D341Med (cell line): ENCODE results near the gene CLIP4.
"Not testable (repeated sequence)": the region's sequence is repeated elsewhere in the genome, so short reads cannot be mapped to it uniquely, and the experiment has no call there.

Experiments
- DNase-seq: peaks from one replicate; pipeline ENCODE4 v3.0.0; 2012; ENCODE audit warnings: low spot score

Gene CLIP4, protein sequence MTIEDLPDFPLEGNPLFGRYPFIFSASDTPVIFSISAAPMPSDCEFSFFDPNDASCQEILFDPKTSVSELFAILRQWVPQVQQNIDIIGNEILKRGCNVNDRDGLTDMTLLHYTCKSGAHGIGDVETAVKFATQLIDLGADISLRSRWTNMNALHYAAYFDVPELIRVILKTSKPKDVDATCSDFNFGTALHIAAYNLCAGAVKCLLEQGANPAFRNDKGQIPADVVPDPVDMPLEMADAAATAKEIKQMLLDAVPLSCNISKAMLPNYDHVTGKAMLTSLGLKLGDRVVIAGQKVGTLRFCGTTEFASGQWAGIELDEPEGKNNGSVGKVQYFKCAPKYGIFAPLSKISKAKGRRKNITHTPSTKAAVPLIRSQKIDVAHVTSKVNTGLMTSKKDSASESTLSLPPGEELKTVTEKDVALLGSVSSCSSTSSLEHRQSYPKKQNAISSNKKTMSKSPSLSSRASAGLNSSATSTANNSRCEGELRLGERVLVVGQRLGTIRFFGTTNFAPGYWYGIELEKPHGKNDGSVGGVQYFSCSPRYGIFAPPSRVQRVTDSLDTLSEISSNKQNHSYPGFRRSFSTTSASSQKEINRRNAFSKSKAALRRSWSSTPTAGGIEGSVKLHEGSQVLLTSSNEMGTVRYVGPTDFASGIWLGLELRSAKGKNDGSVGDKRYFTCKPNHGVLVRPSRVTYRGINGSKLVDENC

DNA sequence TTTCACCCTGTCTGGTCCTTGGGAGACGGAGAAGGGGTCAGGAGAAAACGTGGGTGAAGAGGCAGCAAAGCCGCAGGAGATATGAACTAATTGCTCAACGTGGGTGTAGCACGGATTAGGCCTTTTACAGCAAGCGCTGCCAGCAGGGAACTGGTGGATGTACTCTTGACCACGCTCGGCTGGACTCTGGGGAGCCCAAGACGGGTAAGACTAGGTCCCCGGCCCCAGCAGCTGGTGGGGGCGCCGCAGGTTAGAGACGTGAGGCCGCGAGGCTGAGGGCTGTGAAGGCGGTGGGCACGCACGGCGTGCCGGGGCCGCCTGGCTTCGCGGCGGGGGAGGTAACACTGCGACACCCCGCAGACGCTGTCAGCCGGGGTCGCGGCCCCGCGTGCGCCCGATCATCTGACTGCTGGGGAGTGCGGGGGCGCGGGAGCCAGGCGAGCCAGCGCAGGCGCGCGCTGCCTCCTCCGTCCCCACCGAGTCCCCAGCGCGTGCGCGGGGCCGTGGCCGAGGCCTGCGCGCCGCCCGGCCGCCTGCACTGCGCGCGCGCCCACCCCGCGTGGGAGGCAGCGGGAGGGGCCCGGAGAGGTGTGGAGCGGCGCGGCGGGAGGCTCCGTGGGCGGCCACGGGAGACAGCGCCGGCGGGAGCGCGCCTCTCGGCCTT, at the start of gene CLIP4:
TSS of gene CLIP4 (plus strand) at position 470 of the 664 bp plus-strand sequence. CDS start 5,974 bp downstream, outside the sequence.
- DNase-seq = peak; percentile 86

DNA sequence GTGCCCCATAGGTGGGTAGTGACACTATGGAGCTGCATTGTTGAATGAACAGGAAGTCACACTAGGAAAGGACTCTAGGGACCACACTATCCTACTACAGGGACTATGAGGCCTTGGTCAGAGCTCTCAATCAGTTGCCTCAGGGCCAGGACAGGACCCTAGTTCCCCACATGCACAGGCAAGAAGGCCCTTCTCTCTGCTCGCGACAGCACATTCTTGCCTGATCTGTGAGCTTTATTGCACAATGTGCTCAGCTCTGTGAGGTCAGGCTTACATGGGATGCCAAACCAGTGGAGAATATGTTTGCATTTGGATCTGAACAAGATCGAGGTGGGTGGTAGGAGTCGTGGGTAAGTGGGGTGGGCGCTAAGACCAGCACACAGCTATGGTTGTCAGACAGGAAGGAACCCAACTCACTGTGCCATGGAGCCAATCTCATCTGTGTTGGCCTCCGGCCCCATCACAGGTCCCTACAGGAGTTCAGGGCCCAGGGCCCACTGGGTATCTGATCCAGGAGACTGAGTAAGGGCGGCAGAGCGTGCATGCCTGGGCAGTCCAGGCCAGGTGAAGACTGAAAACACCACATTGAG, 48.8 kb upstream of the CLIP4 start:
- DNase-seq = no peak

DNA sequence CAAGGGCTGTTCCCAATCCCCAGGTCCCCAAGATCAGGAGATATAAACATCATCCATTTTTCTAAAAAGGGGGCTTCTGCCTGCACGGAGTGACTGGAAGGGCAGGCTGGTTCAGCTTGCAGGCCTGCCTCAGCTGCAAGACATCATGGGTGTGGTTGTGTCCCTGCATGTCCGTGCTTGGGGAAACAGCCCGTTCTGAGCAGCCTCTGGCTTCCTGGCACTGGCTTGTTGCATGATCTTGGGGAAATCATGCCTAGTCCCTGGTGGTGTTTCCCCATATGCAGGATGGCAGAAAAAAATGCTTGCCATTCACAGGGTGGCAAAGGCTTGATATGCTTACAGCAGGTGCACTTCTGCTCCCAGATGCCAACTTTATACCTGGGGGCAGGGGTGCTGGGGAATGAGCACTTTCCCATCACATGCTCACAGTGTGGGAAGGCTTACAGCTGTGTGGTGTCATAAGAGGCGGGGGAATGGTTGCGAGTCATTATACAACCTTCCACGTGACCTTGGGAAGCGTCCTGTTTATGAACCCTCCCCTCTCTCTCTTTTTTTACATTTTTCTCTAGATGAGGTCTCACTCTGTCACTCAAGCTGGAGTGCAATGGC, 48.1 kb upstream of the CLIP4 start:
- no peak for DNase-seq

DNA sequence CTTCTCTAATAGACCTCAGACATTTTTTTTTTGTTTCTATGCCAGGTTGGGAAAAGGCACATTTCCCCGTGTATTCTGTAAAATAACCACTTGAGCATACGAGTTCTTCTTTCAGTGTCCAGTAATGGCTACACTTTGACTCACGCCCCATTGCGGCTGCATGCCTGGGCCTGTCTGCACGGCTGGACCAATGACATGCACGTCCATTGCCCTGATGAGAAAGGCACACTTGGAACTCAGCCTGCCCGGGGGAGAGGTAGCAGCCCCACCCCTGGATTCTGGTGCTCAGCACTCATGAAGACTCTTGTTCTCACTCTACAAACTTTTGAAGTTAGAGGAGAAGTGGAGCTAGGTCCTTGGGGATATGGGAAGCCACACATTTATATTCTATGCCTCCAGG, 46.7 kb upstream of the CLIP4 start:
- no peak for DNase-seq

DNA sequence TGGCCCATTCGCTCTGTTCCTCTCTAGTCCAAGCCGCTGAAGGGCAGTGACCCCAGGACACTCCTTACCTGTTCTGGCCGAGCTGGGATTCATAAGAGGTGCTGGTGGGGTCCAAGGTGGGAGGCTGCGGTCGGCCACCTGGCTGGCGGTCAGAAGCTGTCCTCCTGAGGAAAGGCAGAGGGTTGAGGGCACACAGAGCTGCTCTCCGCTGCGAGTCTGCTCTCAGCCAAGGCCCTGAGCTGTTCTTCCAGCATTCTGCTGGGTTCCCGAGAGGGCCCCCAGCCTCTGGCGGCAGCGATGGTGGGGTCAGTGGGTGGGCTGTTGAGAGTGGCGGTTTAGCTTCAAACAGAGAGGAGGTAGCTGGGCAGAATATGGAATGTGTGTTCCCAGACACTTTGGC, 44.7 kb upstream of the CLIP4 start:
- no peak for DNase-seq

DNA sequence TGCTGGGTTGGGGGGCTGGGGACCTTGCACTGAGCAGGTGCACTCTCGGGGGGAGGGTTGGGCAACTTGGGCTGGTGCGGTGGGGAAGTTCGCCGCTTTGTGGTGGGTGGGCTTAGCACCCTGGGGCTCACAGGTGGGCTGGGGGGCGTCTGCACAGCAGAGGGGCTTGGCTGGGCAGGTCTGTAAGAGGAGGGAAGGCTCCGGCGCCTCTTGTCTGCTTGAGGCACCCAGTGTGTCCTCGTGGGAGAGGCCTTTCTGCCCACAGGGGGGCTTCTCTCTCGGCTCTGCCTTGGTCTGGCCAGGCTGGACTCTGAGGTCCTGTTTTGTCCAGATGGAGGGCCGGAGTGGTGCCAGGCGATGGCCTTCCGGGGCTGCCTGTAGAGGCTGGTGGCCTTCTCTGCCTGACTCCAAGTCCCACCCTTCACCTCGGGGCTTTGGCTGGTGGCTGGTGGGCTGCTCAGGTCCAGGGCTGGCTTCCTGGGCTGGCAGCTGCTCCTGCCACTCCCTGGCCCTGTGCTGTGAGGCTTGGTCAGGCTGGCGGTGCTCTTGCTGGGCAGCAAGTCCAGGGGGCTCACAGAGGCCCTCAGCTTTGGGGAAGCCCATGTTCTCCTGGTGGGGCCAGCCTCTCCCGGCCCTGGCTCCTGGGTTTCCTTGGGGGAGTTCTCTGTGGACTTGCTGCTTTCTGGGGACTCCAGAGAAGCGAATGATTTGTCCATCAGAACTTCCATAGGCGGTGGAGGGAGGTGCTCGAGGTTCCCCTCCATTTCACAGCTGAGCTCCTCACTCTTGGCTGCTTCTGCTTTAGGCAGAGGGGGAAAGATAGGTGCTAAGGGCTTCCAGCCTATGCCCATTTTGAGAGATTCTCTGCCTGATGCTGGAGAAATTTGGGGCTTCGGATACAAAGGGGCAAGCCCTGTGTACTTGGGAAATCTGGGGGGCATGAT, 43.9 kb upstream of the CLIP4 start:
- DNase-seq = no peak

DNA sequence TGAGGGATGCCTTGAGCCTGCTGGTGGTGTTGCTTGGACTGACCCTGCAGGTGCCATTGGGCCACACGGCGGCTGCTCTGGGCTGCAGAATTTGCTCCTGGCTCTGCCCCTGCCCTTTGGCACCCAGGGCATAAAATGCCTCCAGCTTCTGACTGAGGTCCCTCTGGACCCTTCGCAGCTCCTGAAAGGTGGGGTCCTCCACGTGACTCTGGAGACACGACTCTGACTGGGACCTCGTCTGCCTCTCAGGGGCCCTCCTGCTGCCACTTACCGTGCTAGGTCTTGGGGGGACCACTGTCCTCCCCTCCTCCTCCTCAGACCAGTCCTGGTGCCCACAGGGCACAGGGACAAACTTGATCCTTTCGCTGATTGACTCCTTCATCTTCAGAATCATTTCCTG, 43.0 kb upstream of the CLIP4 start:
- DNase-seq = no peak

DNA sequence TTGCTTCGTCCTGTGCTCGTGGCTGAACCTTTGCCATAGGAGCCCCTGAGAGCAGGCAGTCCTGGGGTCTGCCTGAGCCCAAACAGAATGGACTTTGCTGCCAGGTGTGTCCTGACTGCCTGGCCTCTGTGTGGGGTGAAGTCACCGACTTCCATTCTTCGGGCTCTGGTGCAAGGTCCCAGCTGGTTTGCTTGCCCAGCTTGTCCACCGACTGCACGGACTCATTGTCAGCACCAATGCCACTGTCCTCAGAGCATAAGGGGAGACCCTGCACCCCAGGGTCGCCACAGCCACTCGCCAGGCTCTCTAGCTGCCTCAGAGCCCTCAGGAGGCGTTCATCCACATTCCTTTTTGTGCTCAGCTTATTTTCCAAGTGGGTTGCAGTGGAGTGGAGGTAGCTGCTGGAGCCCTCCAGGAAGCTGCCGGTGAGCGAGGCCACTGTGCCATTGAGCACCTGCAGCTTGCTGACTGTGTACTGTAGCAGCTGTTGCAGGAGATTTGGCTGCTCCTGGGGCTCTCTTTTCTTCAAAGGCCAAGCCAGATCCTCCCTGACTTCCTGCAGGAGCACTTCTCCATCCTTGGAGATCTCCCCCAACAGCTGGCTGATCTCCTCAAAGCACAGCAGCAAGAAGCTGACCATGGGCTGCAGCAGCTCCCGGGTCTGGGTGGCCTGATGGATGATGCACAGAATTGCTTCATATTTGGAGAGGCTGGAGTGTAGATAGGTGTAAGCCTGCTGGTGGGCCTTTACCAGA, 42.1 kb upstream of the CLIP4 start:
- DNase-seq = no peak

DNA sequence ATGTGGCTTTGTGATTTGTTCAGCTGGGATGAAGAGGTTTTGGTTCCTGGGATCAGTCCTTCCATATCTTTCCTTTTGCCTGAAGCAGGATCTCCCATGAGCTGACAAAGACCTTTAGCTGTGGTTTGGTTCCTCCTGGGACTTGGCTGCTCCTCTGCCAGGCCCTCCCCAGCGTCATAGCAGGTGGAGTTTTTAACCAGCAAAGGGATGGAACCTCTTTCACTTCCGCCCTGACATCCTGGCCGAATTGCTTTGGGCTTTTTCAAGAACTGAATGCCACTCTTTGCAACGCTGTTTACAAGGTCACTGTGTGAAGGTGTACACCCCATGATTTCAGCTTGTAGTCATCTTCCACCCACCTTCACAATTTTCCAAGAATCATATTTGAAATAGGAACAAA, 41.3 kb upstream of the CLIP4 start:
- no peak for DNase-seq

DNA sequence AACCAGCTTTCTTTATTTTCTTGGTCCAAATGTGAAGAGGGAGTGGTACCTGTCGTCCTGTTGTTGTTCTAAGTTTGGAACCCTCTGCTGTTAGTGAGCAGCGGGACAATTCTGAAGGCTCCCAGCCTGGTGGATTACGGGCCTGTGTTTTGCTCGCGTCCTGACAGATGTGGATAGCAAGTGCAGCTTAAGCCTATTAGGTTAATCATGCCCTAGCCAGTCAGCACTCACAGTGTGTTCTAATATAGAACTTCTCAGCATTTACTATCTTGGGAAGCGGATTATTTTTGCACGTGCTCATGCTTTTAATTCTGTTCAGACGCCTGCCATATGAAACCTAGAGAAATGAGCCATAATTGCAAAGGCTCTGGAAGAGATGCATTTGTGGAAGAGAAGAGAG, 40.8 kb upstream of the CLIP4 start, which contains the start of gene PCARE:
TSS of gene PCARE (minus strand) at position 113 of the 400 bp plus-strand sequence. CDS start 262 bp downstream, outside the sequence.
- DNase-seq = peak; percentile 84

DNA sequence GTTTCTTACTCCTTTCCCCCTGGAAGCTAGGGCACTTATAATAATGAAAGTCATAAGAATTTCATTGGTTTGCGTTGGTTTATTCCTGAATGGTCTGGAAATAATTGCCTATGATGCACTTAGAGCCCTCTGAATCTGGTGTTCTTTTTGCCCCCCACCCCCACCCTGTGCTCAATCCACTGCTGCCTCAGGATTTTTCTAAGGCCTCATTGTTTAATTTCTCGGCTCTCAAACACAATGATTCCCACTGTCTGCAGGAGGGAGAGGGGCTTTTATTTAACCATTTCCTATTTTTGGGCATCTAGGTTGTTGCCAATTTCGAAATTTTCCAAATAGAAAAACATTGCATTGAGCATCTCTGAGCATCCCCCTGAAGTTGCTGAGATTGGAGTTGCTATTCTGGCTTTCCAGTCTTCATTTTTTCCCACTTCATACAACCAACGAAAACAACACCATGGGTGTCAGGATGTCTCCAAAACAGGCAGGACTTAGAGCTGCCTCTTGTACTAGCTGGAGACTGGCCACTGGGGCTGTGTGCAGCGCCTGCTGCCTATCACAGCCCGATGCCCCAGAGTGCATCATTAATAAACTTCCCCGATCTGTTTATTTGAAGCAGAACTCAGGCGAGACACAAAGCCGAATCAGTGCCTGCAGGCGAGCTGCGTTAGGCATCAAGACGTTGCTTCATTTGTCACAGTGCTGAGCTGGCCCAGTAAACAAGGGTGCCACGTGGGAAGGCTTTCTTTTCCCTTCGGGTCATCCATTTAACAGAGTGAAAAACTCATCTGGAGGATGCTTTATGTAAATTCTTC, 39.1 kb upstream of the CLIP4 start:
- DNase-seq = no peak

DNA sequence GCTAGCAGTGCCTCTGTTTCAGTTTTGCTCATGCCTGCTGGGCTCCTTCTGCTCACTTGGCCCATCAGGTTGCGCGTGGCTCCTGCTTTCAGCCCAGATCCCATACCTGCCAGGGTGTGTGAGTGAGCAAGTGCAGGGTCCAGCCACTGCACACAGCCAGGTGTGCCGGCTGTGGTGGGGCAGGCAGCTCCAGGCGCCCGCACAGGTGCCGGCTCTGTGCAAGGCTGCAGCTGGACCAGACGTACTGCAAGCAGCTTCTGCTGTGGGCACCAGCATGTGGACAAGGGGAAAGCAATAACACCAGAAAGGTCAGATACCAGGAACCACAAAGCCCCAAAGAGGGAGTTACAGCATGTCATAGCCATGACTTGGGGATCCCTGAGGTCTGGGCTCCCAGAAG, 35.3 kb upstream of the CLIP4 start:
- DNase-seq = no peak

DNA sequence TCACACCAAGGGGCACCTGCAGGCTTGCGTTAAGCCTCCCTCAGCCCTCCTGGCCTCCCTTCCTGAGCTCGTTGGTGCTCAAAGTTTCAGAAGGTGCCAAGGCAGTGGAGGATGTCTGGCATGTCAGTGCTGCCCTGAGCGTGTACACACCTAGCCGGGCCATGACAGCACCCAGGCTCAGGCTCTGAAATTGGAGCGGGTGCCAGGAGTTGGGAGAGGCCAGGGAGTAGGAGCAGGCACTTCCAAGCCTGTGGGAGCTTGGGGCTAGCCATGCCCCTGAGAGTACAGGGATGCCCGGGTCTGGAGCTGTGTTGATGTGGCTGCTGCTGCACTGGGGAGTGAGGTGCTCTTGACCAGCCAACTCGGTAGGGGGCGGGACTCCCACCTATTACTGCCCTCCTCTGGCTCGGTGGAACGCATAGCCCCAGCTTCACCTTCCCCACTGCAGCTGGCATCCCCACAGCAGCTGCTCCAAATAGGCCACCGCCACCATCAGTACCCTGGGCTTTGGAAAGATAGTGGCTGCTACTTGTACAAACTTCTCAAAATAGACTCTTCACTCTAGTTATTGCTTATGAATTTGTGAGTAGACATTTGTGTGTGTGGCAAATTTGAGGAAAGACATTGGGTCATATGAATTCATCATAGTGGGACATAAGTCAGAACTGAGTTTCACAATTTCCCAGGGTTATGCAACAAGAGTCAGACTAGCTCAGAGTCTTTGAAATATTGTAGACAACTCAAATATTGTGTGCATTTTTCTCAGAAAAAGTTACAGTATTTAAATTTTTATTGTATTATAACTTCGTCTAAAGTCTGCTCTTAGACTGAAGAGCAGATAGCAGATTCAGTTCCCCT, 34.1 kb upstream of the CLIP4 start:
- no peak for DNase-seq

DNA sequence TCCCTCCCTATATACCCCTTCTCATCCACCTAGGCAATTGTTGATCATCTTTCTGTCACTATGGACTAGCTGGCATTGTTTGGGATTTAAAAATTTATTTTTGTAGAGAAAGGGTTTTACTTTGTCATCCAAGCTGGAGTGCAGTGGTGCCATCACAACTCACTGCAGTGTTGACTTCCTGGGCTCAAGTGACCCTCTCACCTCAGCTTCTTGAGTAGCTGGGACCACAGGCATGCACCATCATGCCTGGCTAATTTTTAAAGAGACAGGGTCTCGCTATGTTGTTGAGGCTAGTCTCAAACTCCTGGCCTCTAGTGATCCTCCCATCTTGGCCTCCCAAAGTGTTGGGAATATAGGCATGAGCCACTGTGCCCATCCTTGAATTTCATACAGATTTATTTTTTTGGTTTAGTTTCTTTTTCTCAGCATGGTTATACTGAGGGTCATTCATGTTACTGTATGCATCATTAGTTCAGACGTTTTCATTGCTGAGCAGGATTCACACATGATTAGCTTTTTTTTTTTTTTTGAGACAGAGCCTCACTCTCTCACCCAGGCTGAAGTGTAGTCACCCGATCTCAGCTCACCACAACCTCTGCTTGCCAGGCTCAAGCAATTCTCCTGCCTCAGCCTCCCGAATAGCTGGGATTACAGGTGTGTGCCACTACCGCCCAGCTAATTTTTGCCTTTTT, 32.3 kb upstream of the CLIP4 start:
- DNase-seq = no peak

DNA sequence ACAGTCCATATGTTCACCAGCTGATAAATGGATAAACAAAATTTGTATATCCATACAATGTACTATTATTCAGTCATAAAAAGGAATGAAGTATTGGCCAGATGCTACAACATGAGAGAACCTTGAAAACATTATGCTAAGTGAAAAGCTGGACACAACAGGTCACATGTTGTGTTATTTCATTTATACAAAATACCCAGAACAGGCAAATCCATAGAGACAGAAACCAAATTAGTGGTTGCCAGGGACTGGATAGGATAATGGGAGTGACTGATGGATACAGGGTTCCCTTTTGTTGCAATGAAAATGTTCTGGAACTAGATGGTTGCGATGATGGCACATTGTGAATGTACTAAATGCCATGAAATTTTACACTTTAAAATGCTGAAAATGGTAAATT, 30.7 kb upstream of the CLIP4 start:
- no peak for DNase-seq

DNA sequence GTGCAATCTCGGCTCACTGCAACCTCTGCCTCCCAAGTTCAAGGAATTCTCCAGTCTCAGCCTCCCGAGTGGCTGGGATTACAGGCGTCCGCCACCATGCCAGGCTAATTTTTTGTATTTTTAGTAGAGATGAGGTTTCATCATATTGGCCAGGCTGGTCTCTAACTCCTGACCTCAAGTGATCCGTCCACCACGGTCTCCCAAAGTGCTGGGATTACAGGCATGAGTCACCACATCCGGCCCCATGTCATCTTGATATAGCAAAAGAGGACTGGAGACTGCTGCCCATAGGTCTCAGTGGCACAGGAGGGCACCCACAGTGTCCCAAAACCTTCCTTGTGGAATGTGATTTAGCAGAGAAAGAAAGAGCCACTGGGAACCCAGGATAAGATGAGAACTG, 24.9 kb upstream of the CLIP4 start:
- not testable (repeated sequence) for DNase-seq

DNA sequence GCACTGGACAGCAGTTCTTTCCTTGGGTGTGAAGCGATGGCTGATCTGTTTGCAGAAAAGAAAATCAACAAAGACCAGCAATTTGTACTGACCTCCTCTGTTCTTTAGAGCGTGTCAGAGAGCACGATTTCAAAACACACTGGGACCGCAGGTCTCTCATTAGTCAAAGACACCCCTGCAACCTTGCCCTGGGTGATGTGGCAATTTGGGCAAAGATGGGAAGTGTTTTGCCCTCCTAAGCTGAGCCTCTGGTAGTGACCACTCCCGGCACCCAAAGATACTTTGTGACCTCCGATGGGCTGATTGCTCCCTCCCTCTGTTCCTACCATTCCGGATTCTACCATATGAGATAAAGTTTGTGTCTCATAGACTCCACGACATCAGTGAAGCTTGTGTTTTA, 18.2 kb upstream of the CLIP4 start:
- DNase-seq = no peak

DNA sequence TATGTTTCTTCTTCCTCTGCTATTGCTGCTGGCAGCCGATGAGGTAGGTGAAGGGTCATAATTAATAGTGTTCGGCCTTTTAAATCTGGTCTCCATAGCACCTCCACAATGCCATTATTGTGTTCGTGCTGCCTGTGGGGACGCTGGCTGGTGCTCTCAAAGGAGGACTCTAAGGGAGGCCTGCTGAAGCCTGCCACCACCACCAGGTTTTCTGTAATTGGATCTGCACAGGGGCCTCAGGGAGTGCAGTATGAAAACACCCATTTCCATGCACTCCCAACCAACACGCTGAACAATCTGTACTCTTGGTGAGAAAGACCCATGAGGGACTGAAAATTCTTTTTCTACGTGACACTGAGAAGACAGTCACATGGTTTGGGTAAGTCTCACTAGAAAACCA, 17.6 kb upstream of the CLIP4 start:
- no peak for DNase-seq
